SU-DHL-6 (cell line): ENCODE data around the gene HOXD4.

Source experiments
- EZH2phosphoT487 ChIP-seq: fragments of 200-600 bp; sonication (generic), shearing (Covaris generic); conservative IDR thresholded peaks from 2 replicates; pipeline ENCODE4 v1.6.1; 2018; ENCODE audit warnings: mild to moderate bottlenecking, antibody characterized with exemption, low read length, moderate library complexity, mixed read lengths
- TF ChIP-seq, protein P1 (sequence below): fragments of 200-600 bp; sonication (generic); IDR thresholded peaks from one replicate; pipeline ENCODE4 v1.5.1; 2017; ENCODE audit warnings: antibody characterized with exemption, mild to moderate bottlenecking, low read length, moderate library complexity; ENCODE audit not compliant: insufficient read depth, poor library complexity, severe bottlenecking

- TF ChIP-seq, protein P1, sequence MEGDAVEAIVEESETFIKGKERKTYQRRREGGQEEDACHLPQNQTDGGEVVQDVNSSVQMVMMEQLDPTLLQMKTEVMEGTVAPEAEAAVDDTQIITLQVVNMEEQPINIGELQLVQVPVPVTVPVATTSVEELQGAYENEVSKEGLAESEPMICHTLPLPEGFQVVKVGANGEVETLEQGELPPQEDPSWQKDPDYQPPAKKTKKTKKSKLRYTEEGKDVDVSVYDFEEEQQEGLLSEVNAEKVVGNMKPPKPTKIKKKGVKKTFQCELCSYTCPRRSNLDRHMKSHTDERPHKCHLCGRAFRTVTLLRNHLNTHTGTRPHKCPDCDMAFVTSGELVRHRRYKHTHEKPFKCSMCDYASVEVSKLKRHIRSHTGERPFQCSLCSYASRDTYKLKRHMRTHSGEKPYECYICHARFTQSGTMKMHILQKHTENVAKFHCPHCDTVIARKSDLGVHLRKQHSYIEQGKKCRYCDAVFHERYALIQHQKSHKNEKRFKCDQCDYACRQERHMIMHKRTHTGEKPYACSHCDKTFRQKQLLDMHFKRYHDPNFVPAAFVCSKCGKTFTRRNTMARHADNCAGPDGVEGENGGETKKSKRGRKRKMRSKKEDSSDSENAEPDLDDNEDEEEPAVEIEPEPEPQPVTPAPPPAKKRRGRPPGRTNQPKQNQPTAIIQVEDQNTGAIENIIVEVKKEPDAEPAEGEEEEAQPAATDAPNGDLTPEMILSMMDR: no peak
- no peak for TF ChIP-seq EZH2phosphoT487
Observed at GRCh38 chr2:176202491-176202890, 51.1 kb downstream of the HOXD4 start.
